ENCODE measurements around the gene PELO.

- TF ChIP-seq CTCF (IDR thresholded peaks at IDR 0.05; ENCODE audit: low read depth, low read length) (no peak), POLR2A (IDR thresholded peaks at IDR 0.05; ENCODE audit: extremely low read depth, insufficient read length) (no peak)
Observed at GRCh38 chr5:52774005-52774410, 13.7 kb upstream of the PELO start.
